Measurements from ENCODE around the gene DNAJC22. TPM values are rescaled to one million over a fixed set of nuclear protein-coding genes. Genes with fewer than 3 reads are reported as not detected.

Gene DNAJC22
- total RNA-seq, 1 experiment from 2014 or later: 0.24 TPM

DNA sequence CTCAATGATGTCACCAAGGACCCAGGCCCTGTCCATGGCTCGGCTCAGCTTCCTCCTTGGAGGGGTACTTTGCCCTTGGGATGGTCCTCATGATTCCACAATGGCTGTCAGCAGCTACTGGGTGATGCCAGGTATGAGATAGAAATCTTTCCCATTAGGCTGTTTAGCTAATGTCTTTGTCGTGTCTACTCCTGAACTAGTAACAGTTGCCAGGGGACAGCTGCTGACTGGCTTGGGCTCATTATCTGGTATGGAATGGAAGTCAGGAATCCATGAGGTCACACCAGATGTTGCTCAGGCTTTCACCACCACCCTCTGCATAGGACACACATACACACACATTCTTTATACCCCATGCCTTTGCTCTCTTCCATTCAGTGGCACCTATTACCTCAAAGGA, 42.5 kb upstream of the DNAJC22 start (continued):
- TF ChIP-seq CBFB (CRISPR knock-in tag; IDR thresholded peaks at IDR 0.05; ENCODE audit: low read depth) (no peak), AR (CRISPR knock-in tag; IDR thresholded peaks at IDR 0.05) (no peak), ERG (CRISPR knock-in tag; IDR thresholded peaks at IDR 0.05) (no peak), ZNF396 (CRISPR knock-in tag; IDR thresholded peaks at IDR 0.05; ENCODE audit: borderline replicate concordance) (no peak), SOX15 (CRISPR knock-in tag; IDR thresholded peaks at IDR 0.05) (no peak), CREM (CRISPR knock-in tag; IDR thresholded peaks at IDR 0.05) (no peak), PRDM15 (CRISPR knock-in tag; IDR thresholded peaks at IDR 0.05) (no peak), PRRX2 (CRISPR knock-in tag; IDR thresholded peaks at IDR 0.05) (no peak)

DNA sequence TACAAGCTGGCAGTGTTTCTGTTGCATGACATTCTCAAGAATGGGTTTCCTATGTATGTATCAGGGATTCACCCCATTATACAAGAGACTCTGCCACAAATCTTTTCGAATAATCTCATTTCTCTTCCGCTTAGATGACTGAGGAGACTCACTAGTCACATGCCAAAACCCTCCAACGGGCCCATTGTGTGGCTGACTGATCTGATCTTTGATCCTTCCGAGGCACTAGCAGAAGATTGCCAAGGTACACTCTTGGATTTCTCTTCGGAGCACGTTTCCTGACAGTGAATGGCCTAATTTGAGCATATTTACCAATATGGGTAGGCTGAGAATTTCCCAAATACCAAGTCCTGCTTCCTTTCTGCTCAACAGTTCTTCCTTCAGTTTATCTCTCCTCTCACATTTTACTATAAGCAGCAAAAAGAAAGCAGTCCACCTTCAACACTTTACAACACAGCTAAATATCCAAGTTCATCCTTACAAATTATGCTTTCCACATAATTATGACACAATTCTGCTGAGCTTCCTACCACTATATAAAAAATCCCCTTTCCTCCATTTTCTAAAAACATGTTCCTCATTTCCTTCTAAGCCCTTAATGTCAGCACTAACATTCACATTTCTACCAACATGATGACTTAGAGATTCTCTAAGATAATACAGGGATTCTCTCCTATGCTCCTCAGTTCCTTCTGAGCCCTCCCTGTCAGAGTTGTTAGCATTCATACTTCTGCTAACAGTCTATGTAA, 40.8 kb upstream of the DNAJC22 start:
- H3K36me3 Mint-ChIP-seq: no peaks in the 10 kb centered on the region
- DNase-seq (ENCODE audit: low spot score) (no peak), ATAC-seq (no peak)
- H3K4me3 Mint-ChIP-seq: no peak overlapping the region
- no peaks in the 10 kb centered on the region for H3K4me1 Mint-ChIP-seq
- CTCF ChIA-PET: interaction anchor here (1.5 to 4.3 kb wide), 2 partner anchors 17 to 42 kb away, joined by 4 to 18 read pairs; partner anchors contain the start of genes DNAJC22 and TROAP
- H3K27me3 Mint-ChIP-seq (ENCODE audit: low read depth): peaks cover 61% of the 10 kb centered on the region
- H3K27ac Mint-ChIP-seq: no peak overlapping the region
- POLR2A ChIA-PET: no interaction called here
- H3K9me3 Mint-ChIP-seq: no peaks in the 10 kb centered on the region
- no peak for TF ChIP-seq CBFB (CRISPR knock-in tag; IDR thresholded peaks at IDR 0.05; ENCODE audit: low read depth)
- TF ChIP-seq, protein P1, sequence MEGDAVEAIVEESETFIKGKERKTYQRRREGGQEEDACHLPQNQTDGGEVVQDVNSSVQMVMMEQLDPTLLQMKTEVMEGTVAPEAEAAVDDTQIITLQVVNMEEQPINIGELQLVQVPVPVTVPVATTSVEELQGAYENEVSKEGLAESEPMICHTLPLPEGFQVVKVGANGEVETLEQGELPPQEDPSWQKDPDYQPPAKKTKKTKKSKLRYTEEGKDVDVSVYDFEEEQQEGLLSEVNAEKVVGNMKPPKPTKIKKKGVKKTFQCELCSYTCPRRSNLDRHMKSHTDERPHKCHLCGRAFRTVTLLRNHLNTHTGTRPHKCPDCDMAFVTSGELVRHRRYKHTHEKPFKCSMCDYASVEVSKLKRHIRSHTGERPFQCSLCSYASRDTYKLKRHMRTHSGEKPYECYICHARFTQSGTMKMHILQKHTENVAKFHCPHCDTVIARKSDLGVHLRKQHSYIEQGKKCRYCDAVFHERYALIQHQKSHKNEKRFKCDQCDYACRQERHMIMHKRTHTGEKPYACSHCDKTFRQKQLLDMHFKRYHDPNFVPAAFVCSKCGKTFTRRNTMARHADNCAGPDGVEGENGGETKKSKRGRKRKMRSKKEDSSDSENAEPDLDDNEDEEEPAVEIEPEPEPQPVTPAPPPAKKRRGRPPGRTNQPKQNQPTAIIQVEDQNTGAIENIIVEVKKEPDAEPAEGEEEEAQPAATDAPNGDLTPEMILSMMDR (IDR thresholded peaks at IDR 0.05): no peak
- TF ChIP-seq SMAD3 (CRISPR knock-in tag; IDR thresholded peaks at IDR 0.05; ENCODE audit: borderline replicate concordance): no peak
- TF ChIP-seq TCF7 (CRISPR knock-in tag; IDR thresholded peaks at IDR 0.05; ENCODE audit: low read depth): no peak
- no peak for TF ChIP-seq SOX15 (CRISPR knock-in tag; IDR thresholded peaks at IDR 0.05)
- no peak for TF ChIP-seq IRF1 (CRISPR knock-in tag; IDR thresholded peaks at IDR 0.05)
- no peak for TF ChIP-seq ZSCAN18 (CRISPR knock-in tag; IDR thresholded peaks at IDR 0.05)
- TF ChIP-seq, protein P2, sequence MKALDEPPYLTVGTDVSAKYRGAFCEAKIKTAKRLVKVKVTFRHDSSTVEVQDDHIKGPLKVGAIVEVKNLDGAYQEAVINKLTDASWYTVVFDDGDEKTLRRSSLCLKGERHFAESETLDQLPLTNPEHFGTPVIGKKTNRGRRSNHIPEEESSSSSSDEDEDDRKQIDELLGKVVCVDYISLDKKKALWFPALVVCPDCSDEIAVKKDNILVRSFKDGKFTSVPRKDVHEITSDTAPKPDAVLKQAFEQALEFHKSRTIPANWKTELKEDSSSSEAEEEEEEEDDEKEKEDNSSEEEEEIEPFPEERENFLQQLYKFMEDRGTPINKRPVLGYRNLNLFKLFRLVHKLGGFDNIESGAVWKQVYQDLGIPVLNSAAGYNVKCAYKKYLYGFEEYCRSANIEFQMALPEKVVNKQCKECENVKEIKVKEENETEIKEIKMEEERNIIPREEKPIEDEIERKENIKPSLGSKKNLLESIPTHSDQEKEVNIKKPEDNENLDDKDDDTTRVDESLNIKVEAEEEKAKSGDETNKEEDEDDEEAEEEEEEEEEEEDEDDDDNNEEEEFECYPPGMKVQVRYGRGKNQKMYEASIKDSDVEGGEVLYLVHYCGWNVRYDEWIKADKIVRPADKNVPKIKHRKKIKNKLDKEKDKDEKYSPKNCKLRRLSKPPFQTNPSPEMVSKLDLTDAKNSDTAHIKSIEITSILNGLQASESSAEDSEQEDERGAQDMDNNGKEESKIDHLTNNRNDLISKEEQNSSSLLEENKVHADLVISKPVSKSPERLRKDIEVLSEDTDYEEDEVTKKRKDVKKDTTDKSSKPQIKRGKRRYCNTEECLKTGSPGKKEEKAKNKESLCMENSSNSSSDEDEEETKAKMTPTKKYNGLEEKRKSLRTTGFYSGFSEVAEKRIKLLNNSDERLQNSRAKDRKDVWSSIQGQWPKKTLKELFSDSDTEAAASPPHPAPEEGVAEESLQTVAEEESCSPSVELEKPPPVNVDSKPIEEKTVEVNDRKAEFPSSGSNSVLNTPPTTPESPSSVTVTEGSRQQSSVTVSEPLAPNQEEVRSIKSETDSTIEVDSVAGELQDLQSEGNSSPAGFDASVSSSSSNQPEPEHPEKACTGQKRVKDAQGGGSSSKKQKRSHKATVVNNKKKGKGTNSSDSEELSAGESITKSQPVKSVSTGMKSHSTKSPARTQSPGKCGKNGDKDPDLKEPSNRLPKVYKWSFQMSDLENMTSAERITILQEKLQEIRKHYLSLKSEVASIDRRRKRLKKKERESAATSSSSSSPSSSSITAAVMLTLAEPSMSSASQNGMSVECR (CRISPR knock-in tag; IDR thresholded peaks at IDR 0.05; ENCODE audit: borderline replicate concordance): no peak
- no peak for TF ChIP-seq PRRX2 (CRISPR knock-in tag; IDR thresholded peaks at IDR 0.05)
- TF ChIP-seq RORB (CRISPR knock-in tag; IDR thresholded peaks at IDR 0.05): no peak
- TF ChIP-seq ESRRA (CRISPR knock-in tag; IDR thresholded peaks at IDR 0.05; ENCODE audit: borderline replicate concordance): no peak
- no peak for TF ChIP-seq FOXP1 (CRISPR knock-in tag; IDR thresholded peaks at IDR 0.05; ENCODE audit: borderline replicate concordance)

Data from WTC11 (cell line).